ENCODE results near the gene ETS1. TPM values are rescaled to one million over a fixed set of nuclear protein-coding genes. Genes with fewer than 3 reads are reported as not detected.

ETS1 gene
- total and polyA plus RNA-seq, 11 donors, result 18.4 to 101 (median 45.3) TPM

DNA sequence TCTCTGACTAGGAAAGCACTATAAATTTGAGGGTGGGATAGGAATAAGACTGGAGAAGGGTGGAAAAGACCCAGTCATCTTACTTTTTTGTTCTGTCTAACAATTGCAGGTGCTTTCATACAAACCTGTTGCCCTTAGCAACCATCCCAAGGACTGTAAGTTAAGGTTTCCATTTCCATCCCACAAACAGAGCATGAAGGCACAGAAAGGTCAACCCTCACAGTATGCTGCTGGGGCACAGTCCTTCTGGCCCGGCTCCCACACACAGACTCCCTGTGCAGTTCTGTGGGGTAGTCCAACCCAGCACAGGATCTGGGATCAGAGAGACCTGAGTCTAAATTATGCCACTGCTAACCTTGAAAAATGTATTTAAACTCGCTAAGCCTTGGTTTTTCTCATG is 38.4 kb upstream of the ETS1 start:
- ATAC-seq (no peak), DNase-seq (no peak)
- H3K36me3 ChIP-seq, result no peaks in the 10 kb centered on the region
- no peaks in the 10 kb centered on the region for H3K9me3 ChIP-seq
- H3K27me3 ChIP-seq, result no peaks in the 10 kb centered on the region
- peaks cover 0 to 82% (median 19%) of the 10 kb centered on the region in 12 donors for H3K4me1 ChIP-seq
- 90 to 100% (median 95%) methylated on average over 2 of the region's 2 CpGs for WGBS, 4 donors
- H3K27ac ChIP-seq, result peak overlapping the region in 1 of 12 donors; percentile 81
- H3K4me3 ChIP-seq, result no peak overlapping the region
- TF ChIP-seq, protein P1, sequence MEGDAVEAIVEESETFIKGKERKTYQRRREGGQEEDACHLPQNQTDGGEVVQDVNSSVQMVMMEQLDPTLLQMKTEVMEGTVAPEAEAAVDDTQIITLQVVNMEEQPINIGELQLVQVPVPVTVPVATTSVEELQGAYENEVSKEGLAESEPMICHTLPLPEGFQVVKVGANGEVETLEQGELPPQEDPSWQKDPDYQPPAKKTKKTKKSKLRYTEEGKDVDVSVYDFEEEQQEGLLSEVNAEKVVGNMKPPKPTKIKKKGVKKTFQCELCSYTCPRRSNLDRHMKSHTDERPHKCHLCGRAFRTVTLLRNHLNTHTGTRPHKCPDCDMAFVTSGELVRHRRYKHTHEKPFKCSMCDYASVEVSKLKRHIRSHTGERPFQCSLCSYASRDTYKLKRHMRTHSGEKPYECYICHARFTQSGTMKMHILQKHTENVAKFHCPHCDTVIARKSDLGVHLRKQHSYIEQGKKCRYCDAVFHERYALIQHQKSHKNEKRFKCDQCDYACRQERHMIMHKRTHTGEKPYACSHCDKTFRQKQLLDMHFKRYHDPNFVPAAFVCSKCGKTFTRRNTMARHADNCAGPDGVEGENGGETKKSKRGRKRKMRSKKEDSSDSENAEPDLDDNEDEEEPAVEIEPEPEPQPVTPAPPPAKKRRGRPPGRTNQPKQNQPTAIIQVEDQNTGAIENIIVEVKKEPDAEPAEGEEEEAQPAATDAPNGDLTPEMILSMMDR (IDR thresholded peaks at IDR 0.05), result no peak
- TF ChIP-seq POLR2A (IDR thresholded peaks at IDR 0.05), result no peak
- intact Hi-C loops (cut with DNase I), result loop anchor here in 9 of 10 donors (5.0 to 10.0 kb wide), 9 partner anchors 68 to 293 kb away; no protein-coding TSS in a partner anchor

DNA sequence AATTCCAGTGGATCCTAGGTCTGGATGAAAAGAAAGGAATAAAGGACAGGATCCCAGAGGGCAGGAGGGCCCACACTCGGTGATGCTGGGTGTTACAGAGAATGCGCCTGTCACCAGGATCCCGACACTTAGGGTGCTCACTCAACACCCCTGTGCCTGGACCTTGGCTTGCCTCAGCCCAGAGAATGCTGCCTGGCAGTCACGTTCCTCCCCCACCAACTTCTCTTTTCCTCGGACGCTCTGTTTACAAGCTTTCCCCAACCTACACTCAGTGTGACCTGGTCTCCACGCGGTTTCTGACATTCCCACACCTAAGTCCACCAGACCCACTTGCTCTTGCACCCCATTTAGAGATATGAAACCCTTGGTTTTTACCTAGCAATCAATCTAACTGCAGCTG is 38.0 kb upstream of the ETS1 start:
- no peak overlapping the region for H3K4me3 ChIP-seq
- H3K4me1 ChIP-seq, result peaks cover 0 to 82% (median 18%) of the 10 kb centered on the region in 12 donors
- TF ChIP-seq, protein P1 (IDR thresholded peaks at IDR 0.05), result no peak
- no peak for TF ChIP-seq POLR2A (IDR thresholded peaks at IDR 0.05)
- no peak for ATAC-seq
- no peaks in the 10 kb centered on the region for H3K27me3 ChIP-seq
- intact Hi-C loops (cut with DNase I), result loop anchor here in 9 of 10 donors (5.0 to 10.0 kb wide), 9 partner anchors 68 to 293 kb away; no protein-coding TSS in a partner anchor
- peak overlapping the region in 1 of 12 donors; percentile 81 for H3K27ac ChIP-seq
- 81 to 93% (median 86%) methylated on average over 8 of the region's 8 CpGs for WGBS, 4 donors
- no peaks in the 10 kb centered on the region for H3K36me3 ChIP-seq
- no peak for DNase-seq
- no peaks in the 10 kb centered on the region for H3K9me3 ChIP-seq

DNA sequence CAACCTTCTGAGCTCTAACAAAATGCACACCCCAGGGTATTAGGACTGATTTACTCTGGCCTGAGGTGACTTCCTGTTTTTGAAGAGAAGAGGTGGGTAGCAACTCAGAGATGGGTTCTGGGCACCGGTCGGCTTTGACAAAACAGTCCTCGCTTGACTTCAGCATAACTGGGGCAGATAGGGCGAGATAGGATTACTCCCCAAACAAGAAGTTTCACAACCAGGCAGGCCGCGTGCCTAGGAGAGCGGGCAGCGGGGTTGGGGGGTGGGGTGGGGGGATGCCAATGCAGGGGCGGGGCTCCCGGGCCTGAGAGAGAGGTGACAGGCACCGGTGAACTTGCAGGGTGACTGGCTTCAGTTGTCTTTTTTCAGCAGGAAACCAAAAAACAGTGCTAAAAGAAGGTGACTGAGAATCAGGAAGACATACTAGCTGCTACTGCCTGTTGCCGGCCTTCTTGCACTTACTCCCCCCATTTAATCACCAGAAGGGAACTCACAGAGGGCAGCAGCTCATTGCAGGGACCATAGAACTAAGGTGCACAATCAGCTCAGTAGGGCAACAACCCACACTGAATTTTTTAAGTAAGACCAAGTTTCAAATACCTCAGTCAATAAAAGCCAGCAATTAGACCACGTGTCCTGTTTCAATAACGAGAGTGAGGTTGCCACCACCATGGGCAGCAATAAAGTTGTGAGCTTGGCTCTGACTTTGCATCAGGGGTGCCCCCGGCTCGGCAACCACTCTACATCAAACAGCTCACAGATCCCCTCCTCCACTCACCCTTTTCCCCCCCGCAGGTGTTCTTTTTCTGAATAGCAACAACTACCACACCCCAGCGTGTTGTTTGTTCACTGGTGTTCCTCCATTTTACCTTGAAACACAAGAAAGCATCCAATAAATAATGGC is 37.2 kb upstream of the ETS1 start:
- ATAC-seq, result no peak
- no peak for TF ChIP-seq POLR2A (IDR thresholded peaks at IDR 0.05)
- TF ChIP-seq, protein P1 (IDR thresholded peaks at IDR 0.05), result no peak
- intact Hi-C loops (cut with DNase I), result loop anchor here in 9 of 10 donors (5.0 to 10.0 kb wide), 10 partner anchors 62 to 292 kb away; no protein-coding TSS in a partner anchor

DNA sequence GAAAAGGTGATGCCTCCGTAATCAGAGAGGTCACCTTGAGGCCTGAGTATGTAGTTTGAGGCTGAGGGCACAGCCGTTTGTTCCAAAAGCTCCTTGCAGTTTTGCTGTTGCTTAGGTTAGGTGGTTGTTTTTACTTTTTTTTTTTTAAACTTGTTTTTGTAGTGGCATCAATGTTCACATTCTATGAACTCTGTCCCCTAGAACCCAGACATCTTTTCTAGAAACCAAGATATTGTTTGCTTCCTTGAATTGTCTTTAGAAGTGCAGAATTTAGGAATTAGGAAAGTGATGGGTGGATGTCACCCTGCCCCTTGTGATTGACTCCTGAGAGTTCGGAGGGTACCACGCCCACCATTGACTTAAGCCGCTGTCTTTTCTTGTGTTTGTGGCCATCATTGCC is 35.7 kb upstream of the ETS1 start:
- Histone ChIP-seq H3K36me3 (no peaks in the 10 kb centered on the region), H3K4me3 (no peak overlapping the region), H3K9me3 (no peaks in the 10 kb centered on the region), H3K4me1 (peaks cover 0 to 66% (median 13%) of the 10 kb centered on the region in 12 donors), H3K27ac (peak overlapping the region in 5 of 12 donors; percentile 45 to 71 (median 52)), H3K27me3 (no peaks in the 10 kb centered on the region)
- intact Hi-C loops (cut with DNase I), result loop anchor here in 5 of 10 donors (5.0 to 10.0 kb wide), 4 partner anchors 61 to 148 kb away; no protein-coding TSS in a partner anchor
- 72 to 91% (median 75%) methylated on average over 5 of the region's 5 CpGs for WGBS, 4 donors
- DNase-seq (no peak), ATAC-seq (no peak)
- TF ChIP-seq POLR2A (IDR thresholded peaks at IDR 0.05), result no peak
- TF ChIP-seq, protein P1 (IDR thresholded peaks at IDR 0.05), result no peak

More for the DNA sequence above, 37.2 kb upstream of the ETS1 start:
- no peak overlapping the region for H3K4me3 ChIP-seq
- H3K4me1 ChIP-seq, result peaks cover 0 to 76% (median 14%) of the 10 kb centered on the region in 12 donors
- no peaks in the 10 kb centered on the region for H3K36me3 ChIP-seq
- no peaks in the 10 kb centered on the region for H3K27me3 ChIP-seq
- 79 to 91% (median 90%) methylated on average over 18 of the region's 18 CpGs for WGBS, 4 donors
- H3K9me3 ChIP-seq, result no peaks in the 10 kb centered on the region
- H3K27ac ChIP-seq, result peak overlapping the region in 1 of 12 donors; percentile 81
- no peak for DNase-seq

Data from heart left ventricle (tissue), 16 donors.